ENCODE results near the gene BMPR1B.
"Not testable (repeated sequence)": the region's sequence is repeated elsewhere in the genome, so short reads cannot be mapped to it uniquely, and the experiment has no call there.

Gene BMPR1B

DNA sequence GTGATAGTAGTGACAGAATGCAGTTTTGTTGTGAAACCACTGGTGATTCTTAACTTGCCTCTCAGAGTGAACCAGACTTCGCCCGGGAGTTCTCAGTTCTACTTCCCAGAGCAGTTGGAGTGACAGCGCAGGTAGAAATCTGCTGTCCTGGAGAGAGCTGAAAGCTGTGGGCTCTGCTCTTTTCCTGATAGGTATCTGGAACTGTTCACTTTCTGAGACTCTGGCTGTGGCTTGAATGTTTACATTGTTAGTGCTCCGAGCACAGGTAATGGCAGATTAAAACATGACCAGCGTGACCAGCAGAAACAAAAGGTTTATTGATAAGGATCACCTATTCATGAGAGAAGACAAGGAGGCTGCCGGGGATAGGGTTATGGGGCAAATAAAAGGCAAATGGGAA, 360.7 kb downstream of the BMPR1B start:
- no peak overlapping the region for H3K4me3 ChIP-seq (ENCODE audit: low read depth, low read length)
- H3K79me2 ChIP-seq (ENCODE audit: control insufficient read depth, insufficient read depth, low read length, unreplicated experiment): no peaks in the 10 kb centered on the region
- no peaks in the 10 kb centered on the region; the same call in 1 of the 2 replicates for H3K36me3 ChIP-seq (ENCODE audit: insufficient read depth, low read length)
- H3K27ac ChIP-seq (ENCODE audit: low read depth, low read length): no peak overlapping the region
- H3K4me1 ChIP-seq (ENCODE audit: control insufficient read depth, insufficient read depth, low read length, unreplicated experiment): no peaks in the 10 kb centered on the region
- no peaks in the 10 kb centered on the region for H3K27me3 ChIP-seq (ENCODE audit: insufficient read depth, low read length)
- no peak overlapping the region for H2AFZ ChIP-seq (ENCODE audit: low read length, unreplicated experiment)

DNA sequence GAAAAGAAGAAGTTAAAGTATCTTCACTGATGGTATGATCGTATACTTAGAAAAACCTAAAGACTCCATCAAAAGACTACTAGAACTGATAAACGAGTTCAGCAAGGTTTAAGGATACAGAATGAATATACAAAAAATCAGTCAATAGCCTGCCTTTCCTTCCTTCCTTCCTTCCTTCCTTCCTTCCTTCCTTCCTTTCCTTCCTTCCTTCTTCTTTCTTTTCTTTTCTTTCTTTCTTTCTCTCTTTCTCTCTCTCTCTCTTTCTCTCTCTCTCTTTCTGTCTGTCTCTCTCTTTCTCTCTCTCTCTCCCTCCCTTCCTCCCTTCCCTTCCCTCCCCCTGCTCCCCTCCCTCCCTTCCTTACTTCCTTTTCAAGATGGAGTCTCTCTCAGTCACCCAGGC, 362.7 kb downstream of the BMPR1B start:
- H3K4me3 ChIP-seq (ENCODE audit: low read depth, low read length): no peak overlapping the region
- H3K36me3 ChIP-seq (ENCODE audit: insufficient read depth, low read length): no peaks in the 10 kb centered on the region
- H3K27me3 ChIP-seq (ENCODE audit: insufficient read depth, low read length): no peaks in the 10 kb centered on the region
- H3K27ac ChIP-seq (ENCODE audit: low read depth, low read length): no peak overlapping the region
- no peak overlapping the region for H2AFZ ChIP-seq (ENCODE audit: low read length, unreplicated experiment)
- H3K4me1 ChIP-seq (ENCODE audit: control insufficient read depth, insufficient read depth, low read length, unreplicated experiment): peaks cover 3% of the 10 kb centered on the region
- no peaks in the 10 kb centered on the region for H3K79me2 ChIP-seq (ENCODE audit: control insufficient read depth, insufficient read depth, low read length, unreplicated experiment)

DNA sequence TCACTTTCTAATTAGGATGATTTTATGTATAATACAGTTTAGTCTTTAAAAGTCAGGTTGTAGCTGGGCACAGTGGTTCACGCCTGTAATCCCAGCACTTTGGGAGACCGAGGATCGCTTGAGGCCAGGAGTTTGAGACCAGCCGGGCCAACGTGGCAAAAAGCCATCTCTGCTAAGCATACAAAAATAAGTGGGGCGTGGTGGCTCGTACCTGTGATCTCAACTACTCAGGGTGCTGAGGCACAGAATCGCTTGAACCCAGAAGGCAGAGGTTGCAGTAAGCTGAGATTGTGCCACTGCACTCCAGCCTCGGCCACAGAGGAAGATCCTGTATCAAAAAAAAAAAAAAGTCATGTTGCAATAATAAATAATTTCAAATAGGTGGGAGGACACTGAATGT, 364.2 kb downstream of the BMPR1B start:
- no peaks in the 10 kb centered on the region for H3K27me3 ChIP-seq (ENCODE audit: insufficient read depth, low read length)

DNA sequence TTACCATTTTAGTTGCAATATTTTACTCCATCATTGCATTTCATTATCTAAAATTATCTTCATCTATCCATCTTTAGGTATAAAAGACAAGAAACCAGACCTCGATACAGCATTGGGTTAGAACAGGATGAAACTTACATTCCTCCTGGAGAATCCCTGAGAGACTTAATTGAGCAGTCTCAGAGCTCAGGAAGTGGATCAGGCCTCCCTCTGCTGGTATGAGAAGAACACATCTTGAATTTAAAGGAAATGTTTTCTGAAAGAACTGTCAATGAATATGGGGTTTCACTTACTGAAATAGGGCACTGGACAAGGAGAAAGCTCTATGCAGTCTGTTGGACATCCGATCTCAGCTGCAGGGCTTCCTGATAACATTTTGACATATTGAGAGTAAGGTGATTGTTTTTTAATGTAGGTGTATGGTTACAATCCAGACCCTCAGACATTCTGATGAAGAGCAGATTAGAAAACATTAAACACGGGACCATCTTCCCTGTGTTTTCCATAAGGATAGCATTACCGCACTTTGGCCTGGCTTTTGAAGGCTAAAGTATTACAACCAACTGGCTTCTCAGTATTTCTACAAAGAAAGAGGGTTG, 367.2 kb downstream of the BMPR1B start:
- no peak overlapping the region for H3K4me3 ChIP-seq (ENCODE audit: low read depth, low read length)
- no peak overlapping the region for H2AFZ ChIP-seq (ENCODE audit: low read length, unreplicated experiment)
- H3K79me2 ChIP-seq (ENCODE audit: control insufficient read depth, insufficient read depth, low read length, unreplicated experiment): no peaks in the 10 kb centered on the region
- no peak overlapping the region for H3K27ac ChIP-seq (ENCODE audit: low read depth, low read length)
- H3K27me3 ChIP-seq (ENCODE audit: insufficient read depth, low read length): no peaks in the 10 kb centered on the region
- H3K4me1 ChIP-seq (ENCODE audit: control insufficient read depth, insufficient read depth, low read length, unreplicated experiment): peaks cover 13% of the 10 kb centered on the region
- H3K36me3 ChIP-seq (ENCODE audit: insufficient read depth, low read length): no peaks in the 10 kb centered on the region

More for the DNA sequence above, 364.2 kb downstream of the BMPR1B start:
- Histone ChIP-seq H3K27ac (ENCODE audit: low read depth, low read length) (no peak overlapping the region), H2AFZ (ENCODE audit: low read length, unreplicated experiment) (no peak overlapping the region), H3K79me2 (ENCODE audit: control insufficient read depth, insufficient read depth, low read length, unreplicated experiment) (no peaks in the 10 kb centered on the region), H3K4me3 (ENCODE audit: low read depth, low read length) (no peak overlapping the region), H3K36me3 (ENCODE audit: insufficient read depth, low read length) (no peaks in the 10 kb centered on the region), H3K4me1 (ENCODE audit: control insufficient read depth, insufficient read depth, low read length, unreplicated experiment) (peaks cover 3% of the 10 kb centered on the region)

DNA sequence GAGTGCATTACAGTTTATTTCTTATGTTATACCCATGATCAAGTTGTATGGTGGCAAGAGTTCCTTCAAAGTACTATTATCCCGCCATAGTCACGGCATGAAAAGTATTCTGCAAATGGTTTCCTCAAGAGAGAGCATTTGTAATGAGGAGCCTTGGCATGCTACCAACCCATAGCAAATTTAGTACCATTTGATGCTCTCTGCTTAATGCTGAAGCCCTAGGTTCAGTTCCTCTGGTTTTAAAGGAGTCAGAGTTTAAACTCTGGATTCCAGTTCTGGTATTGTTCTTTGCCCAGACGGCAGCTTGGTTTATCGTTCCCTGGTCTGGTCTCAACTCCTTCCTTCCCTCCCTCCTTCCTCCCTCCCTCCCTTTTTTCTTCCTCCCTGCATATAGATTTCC, 371.3 kb downstream of the BMPR1B start:
- Histone ChIP-seq H3K27me3 (ENCODE audit: insufficient read depth, low read length) (no peaks in the 10 kb centered on the region), H2AFZ (ENCODE audit: low read length, unreplicated experiment) (peak overlapping the region; percentile 41), H3K36me3 (ENCODE audit: insufficient read depth, low read length) (no peaks in the 10 kb centered on the region), H3K27ac (ENCODE audit: low read depth, low read length) (no peak overlapping the region), H3K79me2 (ENCODE audit: control insufficient read depth, insufficient read depth, low read length, unreplicated experiment) (no peaks in the 10 kb centered on the region), H3K4me3 (ENCODE audit: low read depth, low read length) (no peak overlapping the region; the same call in 1 of the 2 replicates), H3K4me1 (ENCODE audit: control insufficient read depth, insufficient read depth, low read length, unreplicated experiment) (peaks cover 23% of the 10 kb centered on the region)

DNA sequence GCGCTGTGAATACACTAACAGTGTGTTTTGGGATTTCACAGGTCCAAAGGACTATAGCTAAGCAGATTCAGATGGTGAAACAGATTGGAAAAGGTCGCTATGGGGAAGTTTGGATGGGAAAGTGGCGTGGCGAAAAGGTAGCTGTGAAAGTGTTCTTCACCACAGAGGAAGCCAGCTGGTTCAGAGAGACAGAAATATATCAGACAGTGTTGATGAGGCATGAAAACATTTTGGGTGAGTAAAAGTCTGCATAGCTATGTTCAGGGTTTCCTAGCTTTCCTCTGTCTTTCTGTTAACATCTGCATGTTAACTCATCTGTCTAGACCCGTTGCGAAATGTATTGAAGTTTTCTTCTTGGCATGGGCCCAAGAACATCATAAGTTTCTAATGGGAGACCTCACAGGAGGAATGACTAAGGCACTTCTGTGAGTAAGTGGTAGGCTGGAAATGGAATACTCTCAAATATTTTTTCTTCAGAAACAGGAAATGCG, 372.1 kb downstream of the BMPR1B start:
- Histone ChIP-seq H3K4me3 (ENCODE audit: low read depth, low read length) (peak overlapping the region; percentile 71), H3K27ac (ENCODE audit: low read depth, low read length) (peak overlapping the region; percentile 83)

DNA sequence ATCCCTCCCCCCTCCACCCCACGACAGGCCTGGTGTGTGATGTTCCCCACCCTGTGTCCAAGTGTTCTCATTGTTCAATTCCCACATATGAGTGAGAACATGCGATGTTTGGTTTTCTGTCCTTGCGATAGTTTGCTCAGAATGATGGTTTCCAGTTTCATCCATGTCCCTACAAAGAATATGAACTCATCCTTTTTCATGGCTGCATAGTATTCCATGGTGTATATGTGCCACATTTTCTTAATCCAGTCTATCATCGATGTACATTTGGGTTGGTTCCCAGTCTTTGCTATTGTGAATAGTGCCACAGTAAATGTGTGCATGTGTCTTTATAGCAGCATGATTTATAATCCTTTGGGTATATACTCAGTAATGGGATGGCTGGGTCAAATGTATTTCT, 376.3 kb downstream of the BMPR1B start:
- H2AFZ ChIP-seq (ENCODE audit: low read length, unreplicated experiment); H3K79me2 ChIP-seq (ENCODE audit: control insufficient read depth, insufficient read depth, low read length, unreplicated experiment); H3K4me3 ChIP-seq (ENCODE audit: low read depth, low read length); H3K27me3 ChIP-seq (ENCODE audit: insufficient read depth, low read length); H3K27ac ChIP-seq (ENCODE audit: low read depth, low read length); H3K36me3 ChIP-seq (ENCODE audit: insufficient read depth, low read length): not testable (repeated sequence)
- peaks cover 14% of the 10 kb centered on the region for H3K4me1 ChIP-seq (ENCODE audit: control insufficient read depth, insufficient read depth, low read length, unreplicated experiment)

More for the DNA sequence above, 372.1 kb downstream of the BMPR1B start:
- Histone ChIP-seq H3K4me1 (ENCODE audit: control insufficient read depth, insufficient read depth, low read length, unreplicated experiment) (peaks cover 23% of the 10 kb centered on the region), H3K79me2 (ENCODE audit: control insufficient read depth, insufficient read depth, low read length, unreplicated experiment) (no peaks in the 10 kb centered on the region), H2AFZ (ENCODE audit: low read length, unreplicated experiment) (peak overlapping the region; percentile 70), H3K36me3 (ENCODE audit: insufficient read depth, low read length) (no peaks in the 10 kb centered on the region), H3K27me3 (ENCODE audit: insufficient read depth, low read length) (no peaks in the 10 kb centered on the region)

DNA sequence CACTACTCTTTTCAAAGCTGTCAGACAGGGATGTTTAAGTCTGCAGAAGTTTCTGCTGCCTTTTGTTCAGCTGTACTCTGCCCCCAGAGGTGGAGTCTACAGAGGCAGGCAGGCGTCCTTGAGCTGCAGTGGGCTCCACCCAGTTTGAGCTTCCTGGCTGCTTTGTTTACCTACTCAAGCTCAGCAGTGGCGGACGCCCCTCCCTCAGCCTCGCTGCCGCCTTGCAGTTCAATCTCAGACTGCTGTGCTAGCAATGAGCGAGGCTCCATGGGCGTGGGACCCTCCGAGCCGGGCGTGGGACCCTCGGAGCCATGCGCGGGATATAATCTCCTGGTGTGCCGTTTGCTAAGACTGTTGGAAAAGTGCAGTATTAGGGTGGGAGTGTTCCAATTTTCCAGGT, 381.7 kb downstream of the BMPR1B start:
- H3K4me3 ChIP-seq (ENCODE audit: low read depth, low read length); H2AFZ ChIP-seq (ENCODE audit: low read length, unreplicated experiment); H3K27ac ChIP-seq (ENCODE audit: low read depth, low read length); H3K4me1 ChIP-seq (ENCODE audit: control insufficient read depth, insufficient read depth, low read length, unreplicated experiment); H3K27me3 ChIP-seq (ENCODE audit: insufficient read depth, low read length); H3K36me3 ChIP-seq (ENCODE audit: insufficient read depth, low read length); H3K79me2 ChIP-seq (ENCODE audit: control insufficient read depth, insufficient read depth, low read length, unreplicated experiment): not testable (repeated sequence)

DNA sequence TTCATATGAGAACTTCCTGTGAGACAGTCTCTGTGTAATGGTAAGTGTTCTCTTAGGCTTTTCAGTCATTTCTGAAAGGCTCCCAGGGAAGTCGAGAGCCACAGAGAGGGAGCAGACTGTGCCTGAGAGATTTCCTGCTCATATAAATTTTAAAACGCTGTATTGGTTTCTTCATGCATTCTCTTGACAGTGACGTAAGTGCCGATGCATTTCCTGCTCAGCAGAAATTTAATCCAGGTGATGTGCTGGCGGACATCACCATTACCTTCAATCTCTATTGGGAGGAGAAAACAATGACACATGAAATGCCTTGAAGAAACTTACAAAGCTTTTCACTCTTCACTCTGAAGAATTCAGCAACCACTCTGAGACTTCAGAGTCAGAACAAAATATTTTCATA, 383.6 kb downstream of the BMPR1B start:
- Histone ChIP-seq H3K4me3 (ENCODE audit: low read depth, low read length) (no peak overlapping the region), H3K27ac (ENCODE audit: low read depth, low read length) (no peak overlapping the region), H3K4me1 (ENCODE audit: control insufficient read depth, insufficient read depth, low read length, unreplicated experiment) (no peaks in the 10 kb centered on the region), H3K27me3 (ENCODE audit: insufficient read depth, low read length) (no peaks in the 10 kb centered on the region), H2AFZ (ENCODE audit: low read length, unreplicated experiment) (no peak overlapping the region), H3K79me2 (ENCODE audit: control insufficient read depth, insufficient read depth, low read length, unreplicated experiment) (no peaks in the 10 kb centered on the region), H3K36me3 (ENCODE audit: insufficient read depth, low read length) (no peaks in the 10 kb centered on the region)

DNA sequence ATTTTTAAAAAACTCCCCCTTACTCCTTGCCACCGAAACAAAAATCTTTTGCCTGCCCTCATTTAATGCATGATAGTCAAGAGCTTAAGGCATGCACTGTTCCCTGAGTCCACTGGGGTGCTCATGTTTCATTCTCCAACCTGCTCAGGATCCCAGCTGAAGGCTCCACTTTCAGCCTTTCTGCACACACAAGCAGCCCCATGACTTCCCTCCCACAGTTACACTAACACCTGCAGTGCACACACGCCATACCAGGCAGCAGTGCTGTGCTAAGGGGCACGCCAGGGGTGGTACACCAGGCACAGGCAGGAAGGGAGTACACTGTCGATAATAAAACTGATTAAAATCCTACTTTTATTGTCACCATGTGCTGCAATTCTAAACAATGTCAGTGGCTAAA, 385.2 kb downstream of the BMPR1B start:
- Histone ChIP-seq H3K27me3 (ENCODE audit: insufficient read depth, low read length) (no peaks in the 10 kb centered on the region), H3K4me1 (ENCODE audit: control insufficient read depth, insufficient read depth, low read length, unreplicated experiment) (no peaks in the 10 kb centered on the region), H3K79me2 (ENCODE audit: control insufficient read depth, insufficient read depth, low read length, unreplicated experiment) (no peaks in the 10 kb centered on the region), H2AFZ (ENCODE audit: low read length, unreplicated experiment) (no peak overlapping the region), H3K36me3 (ENCODE audit: insufficient read depth, low read length) (no peaks in the 10 kb centered on the region), H3K27ac (ENCODE audit: low read depth, low read length) (no peak overlapping the region), H3K4me3 (ENCODE audit: low read depth, low read length) (no peak overlapping the region)

DNA sequence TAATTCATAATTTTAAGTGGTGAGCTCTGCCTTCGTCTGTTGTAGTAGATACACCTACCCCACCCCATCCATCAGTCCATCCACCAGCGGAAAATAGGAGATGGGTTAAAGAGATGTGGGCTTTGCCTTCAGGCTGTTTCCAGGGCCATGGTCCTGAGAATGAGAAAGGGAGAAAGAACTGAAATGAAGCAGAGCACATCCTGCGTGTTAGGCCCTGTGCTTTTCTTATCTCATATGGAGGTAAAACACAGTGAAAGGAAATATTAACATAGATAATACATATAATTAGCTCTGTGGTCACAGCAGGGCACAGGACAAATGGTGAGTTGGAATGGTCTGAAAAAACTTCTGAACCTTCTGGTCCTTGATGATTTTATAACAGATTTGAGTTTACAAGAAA, 393.5 kb downstream of the BMPR1B start:
- no peaks in the 10 kb centered on the region for H3K79me2 ChIP-seq (ENCODE audit: control insufficient read depth, insufficient read depth, low read length, unreplicated experiment)
- H2AFZ ChIP-seq (ENCODE audit: low read length, unreplicated experiment): no peak overlapping the region
- no peak overlapping the region for H3K4me3 ChIP-seq (ENCODE audit: low read depth, low read length)
- no peaks in the 10 kb centered on the region for H3K27me3 ChIP-seq (ENCODE audit: insufficient read depth, low read length)
- no peak overlapping the region for H3K27ac ChIP-seq (ENCODE audit: low read depth, low read length)
- no peaks in the 10 kb centered on the region for H3K4me1 ChIP-seq (ENCODE audit: control insufficient read depth, insufficient read depth, low read length, unreplicated experiment)
- H3K36me3 ChIP-seq (ENCODE audit: insufficient read depth, low read length): no peaks in the 10 kb centered on the region

All from ACC112 (cell line).